Measurements from ENCODE around the gene TSTD2.
"Not testable (repeated sequence)": the region's sequence is repeated elsewhere in the genome, so short reads cannot be mapped to it uniquely, and the experiment has no call there.

The TSTD2 gene

DNA sequence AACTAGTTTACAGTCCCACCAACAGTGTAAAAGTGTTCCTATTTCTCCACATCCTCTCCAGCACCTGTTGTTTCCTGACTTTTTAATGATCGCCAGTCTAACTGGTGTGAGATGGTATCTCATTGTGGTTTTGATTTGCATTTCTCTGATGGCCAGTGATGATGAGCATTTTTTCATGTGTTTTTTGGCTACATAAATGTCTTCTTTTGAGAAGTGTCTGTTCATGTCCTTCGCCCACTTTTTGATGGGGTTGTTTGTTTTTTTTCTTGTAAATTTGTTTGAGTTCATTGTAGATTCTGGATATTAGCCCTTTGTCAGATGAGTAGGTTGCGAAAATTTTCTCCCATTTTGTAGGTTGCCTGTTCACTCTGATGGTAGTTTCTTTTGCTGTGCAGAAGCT is 51.6 kb downstream of the TSTD2 start:
- not testable (repeated sequence) for DNase-seq

DNA sequence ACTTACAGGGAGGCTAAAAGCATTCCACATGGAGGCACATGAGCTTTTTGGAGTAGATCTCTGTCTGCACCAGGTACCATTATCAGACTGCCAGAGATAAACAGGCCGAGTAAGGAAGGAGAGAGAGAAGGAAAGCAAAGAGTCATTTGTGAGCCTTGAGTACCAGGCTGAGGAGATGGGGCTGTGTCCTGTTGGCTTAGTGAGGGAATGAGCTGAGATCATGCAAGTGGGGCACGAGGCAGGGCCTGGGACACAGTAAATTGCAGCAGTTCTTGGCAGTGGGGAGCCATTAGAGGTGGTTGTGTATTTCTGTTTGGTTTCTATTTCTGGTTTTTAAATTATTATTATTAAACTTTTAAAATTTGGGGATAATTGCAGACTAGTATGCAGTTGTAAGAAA is 53.3 kb downstream of the TSTD2 start:
- no peak for DNase-seq

DNA sequence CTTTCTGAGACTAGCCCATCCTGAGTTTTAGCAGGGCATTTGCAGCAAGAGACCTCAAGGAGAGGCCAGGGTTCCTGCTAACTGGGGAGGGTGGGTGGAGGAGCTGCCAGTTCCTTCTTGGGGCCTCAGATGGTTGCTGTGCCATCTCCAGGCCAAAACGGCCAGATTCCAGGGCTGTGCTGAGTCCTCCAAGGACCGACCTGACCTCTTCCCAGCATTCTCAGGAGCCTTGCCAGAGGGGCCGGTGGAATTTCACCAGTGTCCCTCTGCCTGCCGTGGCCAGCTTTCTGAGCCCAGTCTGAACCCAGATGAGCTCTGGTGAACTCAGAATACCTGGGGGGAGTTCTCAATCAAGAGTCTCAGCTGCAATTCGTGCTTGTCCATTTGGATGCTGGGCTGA is 54.3 kb downstream of the TSTD2 start:
- no peak for DNase-seq

DNA sequence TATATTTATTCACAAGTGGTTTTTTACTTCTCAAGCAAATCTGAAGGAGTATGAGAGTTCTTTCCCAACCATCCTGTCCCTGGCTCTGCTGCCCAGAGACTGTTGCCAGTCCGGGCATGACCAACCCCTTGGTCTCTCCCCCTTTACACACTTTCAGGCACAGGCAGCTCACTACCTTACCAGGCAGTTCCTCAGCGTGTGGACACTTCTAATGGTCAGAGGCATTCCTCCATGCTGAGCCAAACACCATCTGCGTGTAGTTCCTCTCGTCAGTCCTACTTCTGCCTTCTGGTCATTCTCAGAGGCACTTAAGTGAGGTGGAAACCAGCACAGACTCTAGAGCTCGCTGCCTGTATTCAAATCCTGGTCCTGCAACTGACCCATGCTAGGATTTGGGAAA is 56.1 kb downstream of the TSTD2 start:
- no peak for DNase-seq

DNA sequence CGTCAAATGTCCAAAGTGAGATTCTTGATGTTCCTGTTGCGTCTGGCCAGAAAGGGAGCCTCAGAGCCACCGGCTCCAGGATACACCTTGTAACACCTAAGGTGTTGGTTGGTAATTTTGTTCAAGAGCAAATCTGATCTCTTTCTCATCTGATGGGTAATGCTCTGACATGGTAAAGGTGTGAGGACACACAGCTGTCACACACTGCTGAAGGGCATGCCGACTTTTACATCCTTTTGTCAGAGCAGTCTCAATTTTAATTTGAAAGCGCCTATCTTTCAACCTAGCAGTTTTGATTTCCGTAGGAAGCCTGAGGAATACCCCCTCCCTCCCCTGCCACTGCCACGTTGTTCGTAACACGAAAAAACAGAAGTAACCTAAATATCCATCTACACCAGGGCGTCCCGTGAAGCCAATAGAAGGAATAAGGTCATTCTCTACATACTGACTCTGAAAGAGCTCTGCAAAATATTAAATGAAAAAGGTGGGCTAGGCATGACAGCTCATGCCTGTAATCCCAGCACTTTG is 57.4 kb downstream of the TSTD2 start:
- no peak for DNase-seq

DNA sequence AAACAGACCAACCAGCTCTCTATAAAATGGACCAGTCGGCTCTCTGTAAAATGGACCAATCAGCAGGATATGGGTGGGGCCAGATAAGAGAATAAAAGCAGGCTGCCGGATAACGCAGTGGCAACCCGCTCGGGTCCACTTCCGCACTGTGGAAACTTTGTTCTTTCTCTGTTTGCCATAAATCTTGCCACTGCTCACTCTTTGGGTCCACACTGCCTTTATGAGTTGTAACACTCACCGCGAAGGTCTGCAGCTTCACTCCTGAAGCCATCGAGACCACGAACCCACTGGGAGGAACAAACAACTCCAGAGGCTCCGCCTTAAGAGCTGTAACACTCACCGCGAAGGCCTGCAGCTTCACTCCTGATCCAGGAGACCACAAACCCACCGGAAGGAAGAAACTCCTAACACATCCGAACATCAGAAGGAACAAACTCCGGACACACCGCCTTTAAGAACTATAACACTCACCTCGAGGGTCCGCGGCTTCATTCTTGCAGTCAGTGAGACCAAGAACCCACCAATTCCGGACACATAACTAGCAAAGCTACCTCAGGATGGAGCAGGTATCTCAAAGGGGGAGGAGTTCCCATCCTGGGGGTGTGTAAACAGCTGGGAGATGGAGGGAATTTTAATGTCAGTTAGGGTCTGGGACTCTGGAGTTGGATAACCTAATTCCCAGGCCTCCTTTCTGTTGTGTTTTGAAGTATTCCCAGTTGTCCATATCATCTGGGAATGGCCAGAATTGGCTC is 58.1 kb downstream of the TSTD2 start:
- DNase-seq = peak; percentile 26 to 35

DNA sequence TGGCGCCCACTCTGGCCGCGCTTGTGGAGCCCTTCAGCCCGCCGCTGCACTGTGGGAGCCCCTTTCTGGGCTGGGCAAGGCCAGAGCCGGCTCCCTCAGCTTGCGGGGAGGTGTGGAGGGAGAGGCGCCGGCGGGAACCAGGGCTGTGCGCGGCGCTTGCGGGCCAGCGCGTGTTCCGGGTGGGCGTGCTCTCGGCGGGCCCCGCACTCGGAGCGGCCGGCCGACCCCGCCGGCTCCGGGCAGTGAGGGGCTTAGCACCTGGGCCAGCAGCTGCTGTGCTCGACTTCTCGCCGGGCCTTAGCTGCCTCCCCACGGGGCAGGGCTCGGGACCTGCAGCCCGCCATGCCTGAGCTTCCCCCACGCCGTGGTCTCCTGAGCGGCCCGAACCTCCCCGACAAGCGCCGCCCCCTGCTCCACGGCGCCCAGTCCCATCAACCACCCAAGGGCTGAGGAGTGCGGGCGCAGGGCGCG is 59.0 kb downstream of the TSTD2 start:
- not testable (repeated sequence) for DNase-seq

DNA sequence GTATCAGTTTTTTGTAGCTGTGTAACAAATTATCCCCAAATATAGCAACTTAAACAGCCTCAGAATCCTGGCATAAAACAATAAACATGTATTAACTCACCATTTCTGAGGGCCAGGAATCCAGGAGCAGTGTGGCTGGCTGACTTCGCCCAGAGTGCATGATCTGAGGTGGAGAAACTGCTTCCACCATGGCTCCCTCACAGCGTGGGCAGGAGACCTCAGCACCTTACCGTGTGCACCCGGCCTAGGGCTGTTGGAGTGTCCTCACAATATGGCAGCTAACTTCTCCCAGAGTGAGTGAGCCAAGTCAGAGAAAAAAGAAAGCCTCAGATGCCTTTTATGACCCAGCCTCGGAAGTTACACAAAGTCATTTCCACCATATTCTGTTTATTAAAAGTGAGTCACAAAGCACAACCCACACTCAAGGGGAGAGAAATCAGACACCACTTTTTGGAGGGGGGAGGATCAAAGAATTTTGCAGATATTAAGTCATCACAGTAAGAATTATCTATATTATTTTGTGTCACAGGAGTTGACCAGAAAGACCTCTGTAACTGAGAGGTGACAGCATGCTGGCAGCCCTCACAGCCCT is 59.6 kb downstream of the TSTD2 start:
- DNase-seq = no peak

DNA sequence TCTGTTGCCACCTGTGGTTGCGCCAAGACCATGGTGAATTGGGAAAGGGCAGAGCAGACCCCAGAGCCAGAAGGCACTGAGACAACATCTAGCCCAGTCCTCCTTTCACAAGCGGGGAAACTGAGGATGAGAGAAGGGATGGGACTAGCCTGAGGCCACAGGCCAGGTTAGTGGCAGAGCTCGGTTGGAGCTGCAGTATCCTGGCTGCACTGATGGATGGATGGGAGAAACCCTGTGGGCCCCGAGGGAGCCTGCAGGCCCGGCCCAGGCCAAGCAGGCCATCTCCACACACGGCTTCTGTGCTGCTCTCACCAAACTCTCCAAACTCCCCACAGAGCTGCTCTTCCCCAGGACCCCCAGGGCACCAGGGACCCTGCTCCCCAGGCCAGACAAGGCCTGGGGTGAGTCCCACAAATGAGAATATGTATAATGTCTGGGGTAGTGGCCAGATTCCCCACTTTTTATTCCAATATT is 60.2 kb downstream of the TSTD2 start:
- DNase-seq = no peak

DNA sequence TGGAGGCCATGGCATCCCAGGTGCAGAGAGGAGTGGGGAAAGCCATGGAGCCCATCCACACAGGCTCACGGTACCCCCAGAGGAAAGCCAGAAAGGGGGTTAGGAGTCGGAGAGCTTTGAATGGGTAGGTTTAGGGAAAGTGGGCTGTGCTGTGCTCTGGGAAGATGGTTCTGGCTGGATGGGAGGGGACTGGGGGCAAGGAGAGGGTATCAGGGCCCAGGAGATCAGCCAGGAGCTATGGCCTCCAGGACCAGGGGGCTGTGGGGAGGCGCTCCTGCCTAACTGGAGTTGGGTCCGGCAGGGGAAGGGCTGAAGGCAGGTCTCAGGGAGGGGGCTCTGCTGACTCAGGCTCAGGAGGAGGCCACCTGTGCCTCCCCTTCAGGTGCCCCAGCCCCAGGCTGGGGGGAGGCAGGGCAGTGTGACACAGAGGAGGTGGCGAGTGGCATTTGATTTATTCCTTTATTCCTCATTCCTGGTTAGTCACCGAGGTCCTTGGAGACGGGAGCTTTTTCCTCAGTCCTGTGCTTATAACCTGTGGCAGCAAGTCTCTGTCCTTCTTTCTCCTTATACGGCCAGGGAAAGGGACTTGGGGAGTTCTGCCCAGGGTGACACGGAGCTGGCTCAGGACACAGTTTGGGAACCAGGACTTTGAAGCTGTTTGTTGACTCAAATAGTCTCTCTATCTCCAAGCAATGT is 60.8 kb downstream of the TSTD2 start:
- DNase-seq = no peak

DNA sequence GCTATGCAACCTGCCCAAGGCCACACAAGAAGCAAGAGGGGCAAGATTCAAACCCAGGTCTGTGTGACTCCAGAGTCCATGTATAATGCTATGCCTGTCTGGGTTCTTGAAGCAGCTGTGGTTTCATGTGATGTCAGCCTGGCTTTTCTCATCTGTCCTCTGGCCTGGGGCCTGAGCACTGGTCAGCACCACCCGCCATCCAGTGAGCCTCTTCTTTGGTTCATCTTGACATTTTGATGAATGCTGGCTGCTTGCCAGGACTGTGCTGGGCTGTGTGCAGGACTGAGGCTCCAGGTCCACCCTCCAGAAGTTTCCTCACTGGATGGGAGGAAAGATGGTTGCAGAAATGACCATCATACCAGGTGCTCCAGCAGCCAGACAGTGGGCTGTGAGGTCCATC is 61.5 kb downstream of the TSTD2 start:
- DNase-seq = no peak

DNA sequence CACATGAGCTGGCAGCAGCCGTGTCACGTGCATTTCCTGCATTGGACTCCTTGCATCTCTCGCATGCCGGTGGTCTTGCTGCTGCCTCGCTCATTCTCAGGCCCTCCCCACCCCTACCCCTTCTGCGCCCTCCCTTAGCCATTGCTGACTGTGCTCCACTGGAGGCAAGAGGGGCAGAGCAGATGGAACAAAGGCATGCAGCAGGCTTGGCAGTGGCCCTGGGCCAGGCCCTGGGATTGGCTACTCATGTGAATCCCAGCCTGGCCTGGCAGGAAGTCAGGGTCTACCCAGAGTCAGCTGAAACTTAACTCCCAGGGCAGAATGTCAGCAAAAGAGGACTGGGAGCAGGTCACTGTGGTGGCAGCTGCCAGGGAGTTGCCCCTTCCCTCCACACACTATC is 62.3 kb downstream of the TSTD2 start:
- DNase-seq = no peak

DNA sequence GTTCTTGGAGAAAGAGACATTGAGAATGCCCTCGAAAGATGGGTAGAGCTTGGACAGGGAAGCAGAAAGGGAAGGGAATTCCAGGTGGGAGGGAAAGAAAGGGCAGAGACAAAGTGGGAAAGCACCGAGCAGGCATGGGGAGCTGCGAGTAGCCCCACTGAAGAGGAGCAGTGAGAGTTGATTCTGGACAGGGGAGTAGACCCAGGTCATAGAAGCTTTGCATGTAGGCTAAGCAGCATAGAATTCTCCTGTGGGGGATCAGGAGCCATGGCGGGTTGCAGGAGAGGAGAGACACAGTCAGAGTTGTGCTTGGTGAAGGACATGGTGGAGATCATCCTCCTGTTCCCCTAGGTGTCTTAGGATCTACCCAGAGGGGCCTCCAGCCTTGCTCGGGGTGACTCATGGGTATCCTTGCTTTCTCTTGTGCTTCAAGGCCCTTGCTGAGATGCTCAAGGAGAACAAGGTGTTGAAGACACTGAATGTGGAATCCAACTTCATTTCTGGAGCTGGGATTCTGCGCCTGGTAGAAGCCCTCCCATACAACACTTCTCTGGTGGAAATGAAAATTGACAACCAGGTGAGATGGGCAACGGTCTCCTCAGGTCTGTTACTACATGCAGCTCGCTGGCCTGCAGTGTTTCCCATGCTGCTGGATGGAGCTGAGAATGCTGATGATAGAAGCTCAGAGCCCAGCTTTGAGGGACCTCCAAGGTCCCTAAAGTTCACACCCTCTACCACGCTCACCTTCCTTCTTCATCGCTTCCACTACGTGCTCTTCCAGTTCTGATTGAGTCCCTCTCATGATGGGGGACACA is 64.5 kb downstream of the TSTD2 start:
- no peak for DNase-seq

DNA sequence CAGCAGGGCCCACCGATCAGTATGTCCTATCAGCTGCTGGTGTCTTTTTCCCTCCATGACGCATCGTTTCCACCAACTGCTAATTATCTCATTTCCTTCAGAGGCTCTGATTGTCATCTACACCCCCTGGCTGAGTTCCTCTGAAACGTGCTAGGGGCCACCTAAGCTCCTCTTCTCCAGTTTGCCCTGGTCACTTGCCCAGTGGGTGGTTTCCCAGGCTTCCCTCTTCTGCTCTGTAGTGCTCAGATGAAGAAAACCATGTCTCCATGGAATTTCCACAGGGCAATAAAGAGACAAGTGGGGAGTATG is 65.3 kb downstream of the TSTD2 start:
- DNase-seq = no peak

DNA sequence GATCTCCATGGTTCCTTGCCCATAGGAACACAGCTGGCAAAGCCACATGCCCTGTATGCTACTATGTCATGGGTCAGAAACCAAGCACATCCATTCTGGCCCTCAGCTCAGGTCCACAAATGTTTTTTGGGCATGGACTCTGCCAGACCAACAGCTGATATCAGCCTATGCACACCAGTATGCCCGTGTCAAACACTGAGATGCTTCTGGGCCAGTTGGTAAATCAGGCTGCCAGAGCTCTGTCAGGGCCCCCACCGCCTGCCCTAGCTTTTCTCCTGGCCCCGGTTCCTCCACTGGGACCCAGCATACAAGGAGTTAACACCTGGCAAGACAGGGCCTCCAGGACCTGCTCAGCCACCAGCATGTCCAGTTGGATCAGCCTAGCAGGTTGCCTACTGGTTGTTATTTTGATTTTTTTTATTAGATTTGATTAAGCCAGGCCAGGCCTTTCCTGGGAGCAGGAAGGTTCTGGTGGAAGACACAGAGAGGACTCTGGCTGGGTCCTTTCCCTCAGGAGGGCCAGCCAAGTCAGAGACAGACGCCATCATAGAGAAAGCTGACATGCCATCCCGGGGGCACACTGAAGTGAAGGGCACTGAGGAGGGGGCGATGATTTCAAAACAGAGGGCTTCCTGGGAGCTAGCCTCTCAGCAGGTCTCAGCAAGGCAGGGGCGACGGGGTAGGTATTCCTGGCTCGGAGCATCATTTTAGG is 65.8 kb downstream of the TSTD2 start:
- no peak for DNase-seq

DNA sequence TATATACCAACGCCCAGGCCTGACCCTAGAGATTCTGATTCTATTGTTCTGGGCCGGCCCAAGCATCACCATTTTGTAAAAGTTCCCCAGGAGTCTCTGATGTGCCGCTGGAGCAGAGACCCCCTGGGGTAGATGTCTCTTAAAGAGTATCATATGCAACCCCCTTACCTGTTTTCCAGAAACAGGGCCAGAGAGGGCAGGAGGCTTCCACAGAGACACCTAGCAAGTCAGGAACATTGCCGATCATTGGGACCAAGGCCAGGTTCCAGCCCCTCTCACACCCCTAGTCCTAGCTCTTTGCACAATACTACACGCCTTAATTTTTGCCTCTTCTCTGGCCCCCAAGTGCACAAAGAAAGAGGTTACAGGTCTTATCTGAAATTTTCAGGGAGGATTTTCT is 67.9 kb downstream of the TSTD2 start:
- DNase-seq = no peak

DNA sequence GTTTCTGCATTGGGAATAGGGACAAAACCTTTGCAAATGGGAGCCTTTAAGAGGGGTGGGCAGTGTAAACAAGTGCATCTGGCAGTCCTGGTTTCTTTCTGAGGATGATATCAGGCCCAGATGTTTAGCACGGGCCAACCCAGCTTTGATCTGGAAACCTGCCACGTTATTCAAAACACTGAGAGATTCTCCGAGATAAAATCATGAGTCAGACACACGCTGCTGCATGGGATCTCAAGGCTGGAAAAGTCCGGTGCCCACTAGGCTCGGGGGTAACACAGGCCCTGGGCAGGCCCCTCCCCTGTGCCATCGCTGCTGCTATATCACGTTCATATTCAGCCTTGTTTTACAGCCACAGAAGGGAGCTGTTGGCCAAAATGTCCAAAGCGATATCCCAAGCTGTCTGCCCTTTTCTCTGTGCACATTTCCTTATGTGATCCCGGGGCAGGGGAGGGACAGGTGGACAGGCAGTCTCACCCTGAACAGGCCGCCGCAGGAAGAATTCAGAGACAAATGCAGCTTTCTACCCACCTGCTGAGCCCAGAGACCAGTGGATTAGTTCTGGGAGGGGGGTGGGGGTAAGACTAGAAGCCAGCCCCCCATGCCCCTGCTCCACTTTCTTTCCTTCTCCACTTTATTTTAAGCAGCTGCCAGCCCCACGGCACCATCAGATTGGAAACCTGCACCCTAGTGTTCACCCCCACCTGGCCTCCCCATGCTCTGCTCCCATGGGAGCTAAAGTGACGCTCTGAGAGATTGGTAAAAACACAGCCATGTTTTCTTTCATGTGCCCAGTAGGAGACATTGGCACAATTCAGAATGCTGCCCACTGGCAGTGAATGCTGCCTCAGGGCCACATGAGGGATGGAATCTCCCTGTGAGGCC is 68.6 kb downstream of the TSTD2 start:
- DNase-seq = no peak

DNA sequence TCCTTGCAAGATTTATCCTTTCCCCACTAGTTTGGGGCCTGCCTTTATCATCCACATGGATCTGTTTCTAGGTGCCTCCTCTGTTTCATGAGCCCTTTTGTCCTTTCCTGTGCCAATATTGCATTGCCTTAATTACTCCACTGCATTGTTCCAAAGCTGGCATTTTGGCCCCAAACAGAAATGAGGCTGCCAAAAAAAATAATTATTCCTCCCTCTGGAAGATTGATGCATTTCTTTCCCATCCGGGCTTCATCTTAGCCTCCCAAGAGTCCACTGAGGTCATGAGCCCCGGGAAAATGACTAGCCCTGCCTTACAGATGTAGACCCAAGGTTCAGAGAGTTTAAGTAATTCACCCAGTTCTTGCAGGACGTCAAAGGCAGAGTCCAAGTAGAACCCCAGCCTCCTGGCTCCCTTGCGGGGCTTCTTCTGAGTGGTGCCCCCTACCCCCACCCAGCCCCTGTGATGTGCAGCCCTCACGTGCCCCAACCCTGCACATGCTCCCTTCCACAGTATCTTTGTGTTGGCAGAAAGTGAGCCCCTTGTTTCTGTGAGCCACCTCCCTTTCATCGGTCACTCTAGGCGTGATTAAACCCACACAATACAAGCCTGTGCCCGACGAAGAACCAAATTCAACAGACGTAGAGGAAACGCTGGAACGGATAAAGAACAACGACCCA is 69.6 kb downstream of the TSTD2 start:
- DNase-seq = no peak

DNA sequence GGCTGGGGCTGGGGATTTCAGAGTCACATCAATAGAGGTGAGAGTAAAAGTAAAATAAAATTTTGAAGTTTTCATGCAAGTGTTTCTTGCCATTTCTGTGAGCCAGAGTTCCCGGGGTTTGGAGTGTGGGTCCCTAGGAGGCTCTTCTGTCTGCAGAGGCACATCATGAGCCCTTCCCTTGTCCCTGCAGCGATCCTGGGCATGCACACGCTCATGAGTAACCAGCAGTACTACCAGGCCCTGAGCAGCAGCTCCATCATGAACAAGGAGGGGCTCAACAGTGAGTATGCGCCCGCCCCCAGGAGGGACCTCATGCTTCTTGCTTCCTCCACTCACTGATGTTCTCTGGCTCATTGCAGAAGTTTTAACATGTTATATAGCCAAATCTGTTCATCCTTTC is 70.6 kb downstream of the TSTD2 start:
- no peak for DNase-seq

DNA sequence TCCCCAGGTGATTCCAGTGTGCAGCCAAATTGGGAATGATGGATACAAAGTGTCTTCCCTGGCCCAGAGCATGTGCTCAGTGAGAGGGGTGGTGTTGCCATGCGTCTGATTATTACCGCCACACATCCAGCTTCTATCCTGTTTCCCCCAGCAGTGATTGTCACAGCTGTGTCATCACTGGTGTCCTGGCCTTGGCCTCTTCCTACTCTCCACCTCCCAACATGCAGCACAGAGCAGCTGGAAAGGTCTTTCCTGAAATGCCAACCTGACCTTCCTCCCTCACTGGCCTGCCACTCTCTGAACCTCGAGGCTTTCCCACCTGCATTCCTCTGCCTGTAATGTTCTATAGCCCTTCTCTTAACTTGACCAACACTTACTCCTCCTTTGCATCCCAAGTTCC is 71.7 kb downstream of the TSTD2 start:
- DNase-seq = no peak

DNA sequence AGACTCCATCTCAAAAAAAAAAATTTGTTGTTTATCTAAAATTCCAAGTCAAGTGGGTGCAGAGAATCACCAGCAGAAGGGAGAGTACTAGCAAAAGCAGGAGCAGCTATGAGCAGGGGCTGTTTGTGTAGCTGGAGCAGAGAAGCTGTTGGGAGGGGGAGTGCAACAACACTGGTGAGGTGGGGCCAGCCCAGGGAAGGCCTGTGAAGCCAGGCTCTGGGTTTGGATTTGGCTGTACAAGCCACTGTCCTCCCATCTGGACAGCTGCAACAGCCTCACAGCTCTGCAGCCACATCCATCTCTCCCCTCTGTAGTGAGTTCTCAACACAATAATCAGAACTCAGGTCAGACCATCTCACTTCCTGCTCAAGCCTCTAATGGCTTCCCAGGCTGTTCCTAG is 72.3 kb downstream of the TSTD2 start:
- no peak for DNase-seq
